IgD-negative memory B cell (primary cell): Measurements from ENCODE around the gene ST3GAL5. TPM values are rescaled to one million over a fixed set of nuclear protein-coding genes. Genes with fewer than 3 reads are reported as not detected.
"Not testable (repeated sequence)": the region's sequence is repeated elsewhere in the genome, so short reads cannot be mapped to it uniquely, and the experiment has no call there.

ENCODE experiments used
- H3K27ac Mint-ChIP-seq, 3 donors: one replicate each; pipeline ENCODE4 v1.8.0; 2020 to 2022; ENCODE audit warnings: mild to moderate bottlenecking in 3 of 3, mixed read lengths in 3 of 3, moderate library complexity in 1 of 3
- H3K27me3 Mint-ChIP-seq: one replicate; pipeline ENCODE4 v1.8.0; 2021; ENCODE audit warnings: mixed read lengths
- H3K36me3 Mint-ChIP-seq: one replicate; pipeline ENCODE4 v1.8.0; 2020; ENCODE audit warnings: mild to moderate bottlenecking, mixed read lengths
- H3K4me1 Mint-ChIP-seq, 3 donors: one replicate each; pipeline ENCODE4 v1.8.0; 2020 to 2022; ENCODE audit warnings: mixed read lengths in 3 of 3, mild to moderate bottlenecking in 1 of 3
- H3K4me3 Mint-ChIP-seq, 4 donors: one replicate each; pipeline ENCODE4 v1.8.0; 2020 to 2022; ENCODE audit warnings: mild to moderate bottlenecking in 4 of 4, mixed read lengths in 4 of 4, moderate library complexity in 3 of 4
- H3K9me3 Mint-ChIP-seq, 3 donors: one replicate each; pipeline ENCODE4 v1.8.0; 2020 to 2021; ENCODE audit warnings: mixed read lengths in 3 of 3, mild to moderate bottlenecking in 1 of 3
- polyA plus RNA-seq: library from polyadenylated mRNA; unstranded; fragments of 300-500 nt; fragmentation: Illumina TruSeq; gene quantifications from one replicate; pipeline ENCODE4 v1.2.3, GENCODE V29; 2021

Gene ST3GAL5
- polyA plus RNA-seq, 1 donor from 2014 or later = 38.2 TPM

GRCh38 chr2:85829394-85829793, 59.4 kb downstream of the ST3GAL5 start:
- not testable (repeated sequence) for H3K27me3 Mint-ChIP-seq
- peaks cover 7 to 15% (median 13%) of the 10 kb centered on the region in 3 donors for H3K4me1 Mint-ChIP-seq

GRCh38 chr2:85828725-85829124, 60.1 kb downstream of the ST3GAL5 start:
- Mint-ChIP-seq H3K4me1 (peaks cover 7 to 15% (median 13%) of the 10 kb centered on the region in 3 donors), H3K27me3 (no peaks in the 10 kb centered on the region), H3K9me3 (peaks cover 0 to 1% (median 0%) of the 10 kb centered on the region in 3 donors), H3K27ac (no peak overlapping the region), H3K4me3 (no peak overlapping the region), H3K36me3 (no peaks in the 10 kb centered on the region)

More at GRCh38 chr2:85829394-85829793, 59.4 kb downstream of the ST3GAL5 start:
- H3K27ac Mint-ChIP-seq, H3K36me3 Mint-ChIP-seq, H3K9me3 Mint-ChIP-seq, H3K4me3 Mint-ChIP-seq: not testable (repeated sequence)

GRCh38 chr2:85827879-85828569, 60.8 kb downstream of the ST3GAL5 start:
- Mint-ChIP-seq H3K27ac (peak overlapping the region in 2 of 3 donors; percentile 73 to 82), H3K36me3 (no peaks in the 10 kb centered on the region), H3K27me3 (no peaks in the 10 kb centered on the region), H3K4me3 (peak overlapping the region in 3 of 4 donors; percentile 56 to 88 (median 57)), H3K9me3 (peaks cover 0 to 1% (median 0%) of the 10 kb centered on the region in 3 donors), H3K4me1 (peaks cover 7 to 15% (median 13%) of the 10 kb centered on the region in 3 donors)

GRCh38 chr2:85826990-85827878, 61.6 kb downstream of the ST3GAL5 start:
- H3K27ac Mint-ChIP-seq = peak overlapping the region in 1 of 3 donors; percentile 82
- peaks cover 3% of the 10 kb centered on the region for H3K27me3 Mint-ChIP-seq
- H3K9me3 Mint-ChIP-seq = peaks cover 0 to 1% (median 0%) of the 10 kb centered on the region in 3 donors
- peaks cover 7 to 15% (median 13%) of the 10 kb centered on the region in 3 donors for H3K4me1 Mint-ChIP-seq
- no peaks in the 10 kb centered on the region for H3K36me3 Mint-ChIP-seq
- H3K4me3 Mint-ChIP-seq = peak overlapping the region in 2 of 4 donors; percentile 30 to 88

GRCh38 chr2:85823951-85824350, 64.8 kb downstream of the ST3GAL5 start:
- no peak overlapping the region for H3K4me3 Mint-ChIP-seq
- H3K36me3 Mint-ChIP-seq = peaks cover 3% of the 10 kb centered on the region
- peaks cover 5 to 13% (median 10%) of the 10 kb centered on the region in 3 donors for H3K4me1 Mint-ChIP-seq
- H3K9me3 Mint-ChIP-seq = no peaks in the 10 kb centered on the region
- H3K27me3 Mint-ChIP-seq = peaks cover 3% of the 10 kb centered on the region
- H3K27ac Mint-ChIP-seq = no peak overlapping the region

GRCh38 chr2:85822766-85823165, 66.0 kb downstream of the ST3GAL5 start:
- H3K4me3 Mint-ChIP-seq = no peak overlapping the region
- H3K27me3 Mint-ChIP-seq = peaks cover 5% of the 10 kb centered on the region
- no peak overlapping the region for H3K27ac Mint-ChIP-seq
- H3K9me3 Mint-ChIP-seq = no peaks in the 10 kb centered on the region
- H3K4me1 Mint-ChIP-seq = peaks cover under 1 to 7% (median 5%) of the 10 kb centered on the region in 3 donors
- peaks cover 3% of the 10 kb centered on the region for H3K36me3 Mint-ChIP-seq

GRCh38 chr2:85819811-85820510, 68.8 kb downstream of the ST3GAL5 start:
- Mint-ChIP-seq H3K36me3 (peaks cover 3% of the 10 kb centered on the region), H3K9me3 (peaks cover 0 to 2% (median 0%) of the 10 kb centered on the region in 3 donors), H3K27ac (no peak overlapping the region), H3K27me3 (peaks cover 6% of the 10 kb centered on the region), H3K4me3 (no peak overlapping the region), H3K4me1 (no peaks in the 10 kb centered on the region)

GRCh38 chr2:85814802-85815550, 73.8 kb downstream of the ST3GAL5 start:
- Mint-ChIP-seq H3K9me3 (peaks cover 0 to 2% (median 0%) of the 10 kb centered on the region in 3 donors), H3K27ac (peak overlapping the region in 1 of 3 donors; percentile 45), H3K36me3 (no peaks in the 10 kb centered on the region), H3K4me3 (no peak overlapping the region), H3K27me3 (peaks cover 6% of the 10 kb centered on the region), H3K4me1 (peaks cover 0 to 2% (median 0%) of the 10 kb centered on the region in 3 donors)

- Mint-ChIP-seq H3K36me3 (no peaks in the 10 kb centered on the region), H3K4me1 (peaks cover 0 to 2% (median 0%) of the 10 kb centered on the region in 3 donors), H3K9me3 (peaks cover 0 to 2% (median 0%) of the 10 kb centered on the region in 3 donors), H3K27me3 (peaks cover 8% of the 10 kb centered on the region), H3K4me3 (peak overlapping the region in 1 of 4 donors; percentile 63), H3K27ac (peak overlapping the region in 1 of 3 donors; percentile 11)
Measured at GRCh38 chr2:85813982-85814801, 74.6 kb downstream of the ST3GAL5 start.

GRCh38 chr2:85813211-85813981, 75.4 kb downstream of the ST3GAL5 start:
- no peak overlapping the region for H3K27ac Mint-ChIP-seq
- no peak overlapping the region for H3K4me3 Mint-ChIP-seq
- no peaks in the 10 kb centered on the region for H3K36me3 Mint-ChIP-seq
- H3K27me3 Mint-ChIP-seq = peaks cover 6% of the 10 kb centered on the region
- H3K9me3 Mint-ChIP-seq = peaks cover 0 to 2% (median 0%) of the 10 kb centered on the region in 3 donors
- H3K4me1 Mint-ChIP-seq = peaks cover 0 to 2% (median 0%) of the 10 kb centered on the region in 3 donors

- Mint-ChIP-seq H3K4me3 (no peak overlapping the region), H3K36me3 (no peaks in the 10 kb centered on the region), H3K27me3 (peaks cover 5% of the 10 kb centered on the region), H3K9me3 (no peaks in the 10 kb centered on the region), H3K4me1 (peaks cover 0 to 2% (median 0%) of the 10 kb centered on the region in 3 donors), H3K27ac (no peak overlapping the region)
Measured at GRCh38 chr2:85812094-85812735, 76.6 kb downstream of the ST3GAL5 start.

- Mint-ChIP-seq H3K27ac (no peak overlapping the region), H3K27me3 (peaks cover 5% of the 10 kb centered on the region), H3K36me3 (no peaks in the 10 kb centered on the region), H3K4me1 (peaks cover 0 to 2% (median 0%) of the 10 kb centered on the region in 3 donors), H3K9me3 (no peaks in the 10 kb centered on the region), H3K4me3 (no peak overlapping the region)
Measured at GRCh38 chr2:85811180-85812093, 77.4 kb downstream of the ST3GAL5 start.
